ENCODE data around the gene SPCS3.

Gene SPCS3

GRCh38 chr4:176380352-176381157 lies 60.8 kb downstream of the SPCS3 start:
- TF ChIP-seq CTCF (IDR thresholded peaks at IDR 0.05; ENCODE audit: control insufficient read depth, extremely low read depth, insufficient read depth) = no peak
- H3K4me3 ChIP-seq (ENCODE audit: low read depth, low read length) = peak overlapping the region; percentile 26; the same call in 1 of the 2 replicates
- DNase-seq (ENCODE audit: low read depth) = no peak

Measured in LNCaP clone FGC (cell line).